Inflammatory macrophage treated with lipopolysaccharide for 4 hours (primary cell): ENCODE results near the gene IGLON5.

ENCODE experiments used
- DNase-seq: peaks from one replicate; pipeline ENCODE4 v3.0.0-alpha.2; 2020

Gene IGLON5

GRCh38 chr19:51311351-51312257, at the start of gene IGLON5:
TSS of gene IGLON5 (plus strand) at chr19:51311644. CDS start at chr19:51311848, 204 bp downstream.
- no peak for DNase-seq

- no peak for DNase-seq
Observed at GRCh38 chr19:51263808-51264207, 47.6 kb upstream of the IGLON5 start.

- DNase-seq, result peak; percentile 18
Observed at GRCh38 chr19:51271067-51271466, 40.4 kb upstream of the IGLON5 start.

- DNase-seq, result peak; percentile 62
Observed at GRCh38 chr19:51272183-51272810, 39.1 kb upstream of the IGLON5 start.

- DNase-seq, result no peak
Observed at GRCh38 chr19:51274049-51274770, 37.2 kb upstream of the IGLON5 start.

- DNase-seq, result no peak
Observed at GRCh38 chr19:51277112-51277511, 34.3 kb upstream of the IGLON5 start.

GRCh38 chr19:51282335-51282734, 29.1 kb upstream of the IGLON5 start:
- no peak for DNase-seq

GRCh38 chr19:51285682-51286081, 25.8 kb upstream of the IGLON5 start:
- no peak for DNase-seq

GRCh38 chr19:51289635-51290034, 21.8 kb upstream of the IGLON5 start:
- DNase-seq, result no peak

- DNase-seq, result no peak
Observed at GRCh38 chr19:51292971-51293370, 18.5 kb upstream of the IGLON5 start.

GRCh38 chr19:51293571-51294210, 17.8 kb upstream of the IGLON5 start:
- no peak for DNase-seq

GRCh38 chr19:51294211-51294976, 17.1 kb upstream of the IGLON5 start:
- DNase-seq, result no peak

GRCh38 chr19:51294977-51295375, 16.5 kb upstream of the IGLON5 start:
- no peak for DNase-seq

- DNase-seq, result no peak
Observed at GRCh38 chr19:51295382-51296126, 15.9 kb upstream of the IGLON5 start.

- no peak for DNase-seq
Observed at GRCh38 chr19:51296336-51297093, 14.9 kb upstream of the IGLON5 start.

GRCh38 chr19:51297406-51297805, 14.0 kb upstream of the IGLON5 start:
- DNase-seq, result no peak

GRCh38 chr19:51301266-51301665, 10.2 kb upstream of the IGLON5 start:
- no peak for DNase-seq

- no peak for DNase-seq
Observed at GRCh38 chr19:51305479-51305878, 6.0 kb upstream of the IGLON5 start.

GRCh38 chr19:51316688-51317087, 5.2 kb downstream of the IGLON5 start:
- DNase-seq, result no peak

GRCh38 chr19:51317376-51317775, 5.9 kb downstream of the IGLON5 start:
- DNase-seq, result no peak

- DNase-seq, result no peak
Observed at GRCh38 chr19:51317968-51318367, 6.5 kb downstream of the IGLON5 start.
